ENCODE measurements around the gene LYRM1. TPM values are rescaled to one million over a fixed set of nuclear protein-coding genes. Genes with fewer than 3 reads are reported as not detected.

Gene LYRM1
- total and polyA plus RNA-seq, 2 of the 8 experiments (the other 6 are each of a cell fraction or from before 2014, with no cell fraction given), result 11.6 to 13.4 TPM

DNA sequence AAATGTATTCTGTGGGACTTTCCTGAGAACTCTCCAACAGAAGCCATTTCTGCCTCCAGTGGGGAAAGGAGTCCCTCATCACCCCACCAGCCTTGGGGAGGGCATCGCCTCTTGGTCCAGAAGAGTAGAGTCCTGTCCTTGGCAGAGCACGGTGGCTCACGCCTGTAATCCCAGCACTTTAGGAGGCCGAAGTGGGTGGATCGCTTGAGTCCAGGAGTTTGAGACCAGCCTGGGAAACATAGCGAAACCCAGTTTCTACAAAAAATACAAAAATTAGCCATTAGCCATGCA is 41.0 kb downstream of the LYRM1 start:
- DNase-seq (ENCODE audit: low read depth in 1 of 2, low spot score in 2 of 2) (no peak), FAIRE-seq (no peak)
- Histone ChIP-seq H3K4ac (replicated peaks; ENCODE audit: insufficient read length, low read depth, low read length) (no peak overlapping the region), H4K5ac (ENCODE audit: insufficient read length, low read depth, low read length) (no peak overlapping the region), H3K4me1 (replicated peaks in 1 of 4; ENCODE audit: control insufficient read depth in 3 of 4, insufficient read depth in 4 of 4, low read length in 3 of 4) (no peaks in the 10 kb centered on the region), H3K56ac (replicated peaks; ENCODE audit: insufficient read length, low read depth, low read length) (no peak overlapping the region), H3K9ac (replicated peaks in 1 of 4; ENCODE audit: extremely low read depth in 1 of 4, low read depth in 3 of 4, low read length in 3 of 4) (no peak overlapping the region), H3K27me3 (replicated peaks in 1 of 4; ENCODE audit: control insufficient read depth in 3 of 4, extremely low read depth in 1 of 4, insufficient read depth in 3 of 4, low read length in 3 of 4) (no peaks in the 10 kb centered on the region), H3K4me2 (ENCODE audit: insufficient read depth in 1 of 2, low read depth in 2 of 2, low read length in 2 of 2) (no peak overlapping the region), H3K79me1 (ENCODE audit: low read depth, low read length) (no peaks in the 10 kb centered on the region), H3K36me3 (ENCODE audit: control insufficient read depth in 2 of 4, insufficient read depth in 4 of 4, low read length in 3 of 4) (no peaks in the 10 kb centered on the region), H3K4me3 (ENCODE audit: extremely low read depth in 1 of 4, insufficient read depth in 2 of 4, low read depth in 3 of 4, low read length in 4 of 4) (no peak overlapping the region), H4K8ac (ENCODE audit: extremely low read depth, insufficient read depth, low read length) (no peak overlapping the region), H2BK5ac (ENCODE audit: low read depth, low read length) (no peak overlapping the region), H3K18ac (ENCODE audit: extremely low read depth, low read length) (no peak overlapping the region), H3K9me3 (ENCODE audit: insufficient read depth in 2 of 2, low read depth in 1 of 2, low read length in 1 of 2) (peaks cover 0 to 2% of the 10 kb centered on the region in 2 experiments; a peak in 1 of 4 replicates), H2AK5ac (ENCODE audit: low read depth, low read length) (no peak overlapping the region), H2BK120ac (replicated peaks; ENCODE audit: low read depth, low read length) (no peak overlapping the region), H2BK12ac (ENCODE audit: low read depth, low read length) (no peak overlapping the region), H3K23ac (ENCODE audit: insufficient read length) (no peak overlapping the region), H3K23me2 (ENCODE audit: low read depth, low read length) (0 out of 2 replicates have a peak, but pooled peaks cover 2% of the 10 kb centered on the region), H4K91ac (replicated peaks; ENCODE audit: insufficient read length, low read length) (no peak overlapping the region), H3K79me2 (ENCODE audit: control insufficient read depth in 1 of 2, insufficient read depth in 2 of 2, low read length in 2 of 2) (no peaks in the 10 kb centered on the region), H3K14ac (ENCODE audit: insufficient read length) (no peak overlapping the region), H2BK20ac (ENCODE audit: low read length) (no peak overlapping the region), H2AFZ (ENCODE audit: low read length) (no peak overlapping the region), H3K27ac (ENCODE audit: low read depth, low read length) (no peak overlapping the region), H4K20me1 (replicated peaks in 1 of 2; ENCODE audit: control insufficient read depth in 1 of 2, insufficient read depth in 2 of 2, low read length in 2 of 2) (no peaks in the 10 kb centered on the region), H2BK15ac (ENCODE audit: low read length) (no peak overlapping the region)
- WGBS, 2 experiments (ENCODE audit: extremely low coverage in 1 of 2, insufficient coverage in 1 of 2, insufficient read length in 1 of 2, insufficient replicate concordance in 2 of 2, low coverage in 1 of 2, low lambda C conversion rate in 2 of 2, missing lambda C conversion rate in 1 of 2), result 94% methylated on average over 6 of the region's 6 CpGs; no CpG with 5 or more reads in 1 of the 2 experiments
- ChIA-PET POLR2A (ENCODE audit: partially characterized antibody) (no interaction called here), CTCF (ENCODE audit: partially characterized antibody) (interaction anchor here (0.9 to 1.4 kb wide), 2 partner anchors 11 to 17 kb away, joined by 3 to 4 read pairs; no protein-coding TSS in a partner anchor)
- no peak for TF ChIP-seq EZH2 (IDR thresholded peaks at IDR 0.05; ENCODE audit: low read depth, low read length, severe bottlenecking)
- TF ChIP-seq POU5F1 (IDR thresholded peaks at IDR 0.05; ENCODE audit: low read depth, low read length), result no peak
- TF ChIP-seq TBP (IDR thresholded peaks at IDR 0.05; ENCODE audit: low read depth, low read length), result no peak
- no peak for TF ChIP-seq PHF8 (conservative IDR thresholded peaks at IDR 0.05; ENCODE audit: low read depth, low read length)
- TF ChIP-seq RXRA (IDR thresholded peaks at IDR 0.05; ENCODE audit: insufficient read depth, low read depth, low read length), result no peak
- TF ChIP-seq RFX5 (IDR thresholded peaks at IDR 0.05; ENCODE audit: borderline replicate concordance, low read depth, low read length), result no peak
- TF ChIP-seq CBX5 (IDR thresholded peaks at IDR 0.05; ENCODE audit: low read depth, low read length), result no peak
- no peak for TF ChIP-seq SIN3A (conservative IDR thresholded peaks at IDR 0.05 in 1 of 2, IDR thresholded peaks at IDR 0.05 in 1 of 2; ENCODE audit: low read depth in 1 of 2, low read length in 2 of 2)
